ENCODE data around the gene PITPNC1.

DNA sequence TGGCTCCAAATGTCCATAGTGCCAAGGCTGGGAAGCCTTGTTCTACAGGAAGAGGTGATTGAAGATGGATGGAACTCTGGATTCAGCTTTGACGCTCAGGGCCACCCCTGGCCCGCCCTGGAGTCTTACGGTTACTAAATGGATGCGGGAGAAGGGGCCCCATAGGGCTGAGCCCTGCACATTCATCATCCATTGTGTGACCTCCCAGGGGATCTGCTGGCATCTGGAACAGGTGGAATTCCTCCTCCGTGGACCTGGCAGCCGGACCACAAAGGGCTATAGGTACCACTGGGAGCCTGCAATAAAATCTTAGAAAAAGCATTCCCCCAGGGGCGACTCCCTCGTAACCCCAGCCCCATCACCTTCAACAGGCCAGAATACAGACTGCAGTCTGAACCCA lies 259.2 kb downstream of the PITPNC1 start:
- TF ChIP-seq, protein P1, sequence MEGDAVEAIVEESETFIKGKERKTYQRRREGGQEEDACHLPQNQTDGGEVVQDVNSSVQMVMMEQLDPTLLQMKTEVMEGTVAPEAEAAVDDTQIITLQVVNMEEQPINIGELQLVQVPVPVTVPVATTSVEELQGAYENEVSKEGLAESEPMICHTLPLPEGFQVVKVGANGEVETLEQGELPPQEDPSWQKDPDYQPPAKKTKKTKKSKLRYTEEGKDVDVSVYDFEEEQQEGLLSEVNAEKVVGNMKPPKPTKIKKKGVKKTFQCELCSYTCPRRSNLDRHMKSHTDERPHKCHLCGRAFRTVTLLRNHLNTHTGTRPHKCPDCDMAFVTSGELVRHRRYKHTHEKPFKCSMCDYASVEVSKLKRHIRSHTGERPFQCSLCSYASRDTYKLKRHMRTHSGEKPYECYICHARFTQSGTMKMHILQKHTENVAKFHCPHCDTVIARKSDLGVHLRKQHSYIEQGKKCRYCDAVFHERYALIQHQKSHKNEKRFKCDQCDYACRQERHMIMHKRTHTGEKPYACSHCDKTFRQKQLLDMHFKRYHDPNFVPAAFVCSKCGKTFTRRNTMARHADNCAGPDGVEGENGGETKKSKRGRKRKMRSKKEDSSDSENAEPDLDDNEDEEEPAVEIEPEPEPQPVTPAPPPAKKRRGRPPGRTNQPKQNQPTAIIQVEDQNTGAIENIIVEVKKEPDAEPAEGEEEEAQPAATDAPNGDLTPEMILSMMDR (IDR thresholded peaks at IDR 0.05; ENCODE audit: low read length) = no peak
- TF ChIP-seq EZH2 (IDR thresholded peaks at IDR 0.05; ENCODE audit: borderline replicate concordance, low read length) = no peak

All from OCI-LY1 (cell line).